IPS-NIHi7 (cell line): ENCODE measurements around the gene HDAC4.
"Not testable (repeated sequence)": the region's sequence is repeated elsewhere in the genome, so short reads cannot be mapped to it uniquely, and the experiment has no call there.

Experiments used
- DNase-seq: peaks from one replicate; pipeline ENCODE4 v3.0.0; 2012; ENCODE audit warnings: mixed read lengths; ENCODE audit errors: extremely low spot score

Gene HDAC4

GRCh38 chr2:239400596-239401066 lies at the start of gene HDAC4:
TSS of gene HDAC4 (minus strand) at chr2:239401020. CDS start at chr2:239352699, 48,321 bp downstream.
- no peak for DNase-seq

- not testable (repeated sequence) for DNase-seq
Measured at GRCh38 chr2:239449468-239449867, 48.6 kb upstream of the HDAC4 start.

- DNase-seq, result no peak
Measured at GRCh38 chr2:239445771-239446524, 45.1 kb upstream of the HDAC4 start.

- DNase-seq, result no peak
Measured at GRCh38 chr2:239444626-239445577, 44.1 kb upstream of the HDAC4 start.

GRCh38 chr2:239443666-239444567 lies 43.1 kb upstream of the HDAC4 start:
- no peak for DNase-seq

- DNase-seq, result no peak
Measured at GRCh38 chr2:239443102-239443620, 42.3 kb upstream of the HDAC4 start.

GRCh38 chr2:239442192-239442591 lies 41.4 kb upstream of the HDAC4 start:
- DNase-seq, result no peak

- no peak for DNase-seq
Measured at GRCh38 chr2:239441261-239442078, 40.6 kb upstream of the HDAC4 start.

- DNase-seq, result peak; percentile 49
Measured at GRCh38 chr2:239440511-239440959, 39.7 kb upstream of the HDAC4 start.

- no peak for DNase-seq
Measured at GRCh38 chr2:239439754-239440315, 39.0 kb upstream of the HDAC4 start.

- DNase-seq, result no peak
Measured at GRCh38 chr2:239438995-239439753, 38.4 kb upstream of the HDAC4 start.

GRCh38 chr2:239438368-239438767 lies 37.5 kb upstream of the HDAC4 start:
- no peak for DNase-seq

- DNase-seq, result no peak
Measured at GRCh38 chr2:239436669-239437335, 36.0 kb upstream of the HDAC4 start.

GRCh38 chr2:239436076-239436475 lies 35.3 kb upstream of the HDAC4 start:
- DNase-seq, result no peak

GRCh38 chr2:239433777-239434403 lies 33.1 kb upstream of the HDAC4 start:
- DNase-seq, result no peak

- DNase-seq, result no peak
Measured at GRCh38 chr2:239432174-239432573, 31.4 kb upstream of the HDAC4 start.

GRCh38 chr2:239431536-239431935 lies 30.7 kb upstream of the HDAC4 start:
- no peak for DNase-seq
